ENCODE measurements around the gene AGFG2.
"Not testable (repeated sequence)": the region's sequence is repeated elsewhere in the genome, so short reads cannot be mapped to it uniquely, and the experiment has no call there.

- TF ChIP-seq, protein P1, sequence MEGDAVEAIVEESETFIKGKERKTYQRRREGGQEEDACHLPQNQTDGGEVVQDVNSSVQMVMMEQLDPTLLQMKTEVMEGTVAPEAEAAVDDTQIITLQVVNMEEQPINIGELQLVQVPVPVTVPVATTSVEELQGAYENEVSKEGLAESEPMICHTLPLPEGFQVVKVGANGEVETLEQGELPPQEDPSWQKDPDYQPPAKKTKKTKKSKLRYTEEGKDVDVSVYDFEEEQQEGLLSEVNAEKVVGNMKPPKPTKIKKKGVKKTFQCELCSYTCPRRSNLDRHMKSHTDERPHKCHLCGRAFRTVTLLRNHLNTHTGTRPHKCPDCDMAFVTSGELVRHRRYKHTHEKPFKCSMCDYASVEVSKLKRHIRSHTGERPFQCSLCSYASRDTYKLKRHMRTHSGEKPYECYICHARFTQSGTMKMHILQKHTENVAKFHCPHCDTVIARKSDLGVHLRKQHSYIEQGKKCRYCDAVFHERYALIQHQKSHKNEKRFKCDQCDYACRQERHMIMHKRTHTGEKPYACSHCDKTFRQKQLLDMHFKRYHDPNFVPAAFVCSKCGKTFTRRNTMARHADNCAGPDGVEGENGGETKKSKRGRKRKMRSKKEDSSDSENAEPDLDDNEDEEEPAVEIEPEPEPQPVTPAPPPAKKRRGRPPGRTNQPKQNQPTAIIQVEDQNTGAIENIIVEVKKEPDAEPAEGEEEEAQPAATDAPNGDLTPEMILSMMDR (IDR thresholded peaks at IDR 0.05), result not testable (repeated sequence)
- TF ChIP-seq POLR2A (IDR thresholded peaks at IDR 0.05), result not testable (repeated sequence)
These were observed 10.7 kb upstream of the AGFG2 start for GRCh38 chr7:100528108-100528866.

Data from transverse colon (tissue), 3 donors.